Dendritic cell treated with granulocyte-macrophage colony-stimulating factor and Interleukin-4, amounts not matched to agents 40 ng/mL and 50 ng/mL, for 4 days (primary cell): ENCODE data around the gene NRAP.

ENCODE experiments used
- H3K27ac Mint-ChIP-seq: one replicate; pipeline ENCODE4 v1.8.0; 2022; ENCODE audit warnings: mild to moderate bottlenecking, mixed read lengths
- H3K27me3 Mint-ChIP-seq: one replicate; pipeline ENCODE4 v1.8.0; 2022; ENCODE audit warnings: mild to moderate bottlenecking, mixed read lengths
- H3K36me3 Mint-ChIP-seq: one replicate; pipeline ENCODE4 v1.8.0; 2022; ENCODE audit warnings: low read depth, mixed read lengths
- H3K4me1 Mint-ChIP-seq: one replicate; pipeline ENCODE4 v1.8.0; 2022; ENCODE audit warnings: low read depth, mixed read lengths
- H3K4me3 Mint-ChIP-seq: one replicate; pipeline ENCODE4 v1.8.0; 2022; ENCODE audit warnings: mild to moderate bottlenecking, moderate library complexity, mixed read lengths
- H3K9me3 Mint-ChIP-seq: one replicate; pipeline ENCODE4 v1.8.0; 2022; ENCODE audit warnings: mixed read lengths
- intact Hi-C: fragments of 100-400 bp; cut with micrococcal nuclease; formaldehyde crosslinking; loops from one replicate; pipeline ENCODE4 v1.15.0; 2022

NRAP gene

DNA sequence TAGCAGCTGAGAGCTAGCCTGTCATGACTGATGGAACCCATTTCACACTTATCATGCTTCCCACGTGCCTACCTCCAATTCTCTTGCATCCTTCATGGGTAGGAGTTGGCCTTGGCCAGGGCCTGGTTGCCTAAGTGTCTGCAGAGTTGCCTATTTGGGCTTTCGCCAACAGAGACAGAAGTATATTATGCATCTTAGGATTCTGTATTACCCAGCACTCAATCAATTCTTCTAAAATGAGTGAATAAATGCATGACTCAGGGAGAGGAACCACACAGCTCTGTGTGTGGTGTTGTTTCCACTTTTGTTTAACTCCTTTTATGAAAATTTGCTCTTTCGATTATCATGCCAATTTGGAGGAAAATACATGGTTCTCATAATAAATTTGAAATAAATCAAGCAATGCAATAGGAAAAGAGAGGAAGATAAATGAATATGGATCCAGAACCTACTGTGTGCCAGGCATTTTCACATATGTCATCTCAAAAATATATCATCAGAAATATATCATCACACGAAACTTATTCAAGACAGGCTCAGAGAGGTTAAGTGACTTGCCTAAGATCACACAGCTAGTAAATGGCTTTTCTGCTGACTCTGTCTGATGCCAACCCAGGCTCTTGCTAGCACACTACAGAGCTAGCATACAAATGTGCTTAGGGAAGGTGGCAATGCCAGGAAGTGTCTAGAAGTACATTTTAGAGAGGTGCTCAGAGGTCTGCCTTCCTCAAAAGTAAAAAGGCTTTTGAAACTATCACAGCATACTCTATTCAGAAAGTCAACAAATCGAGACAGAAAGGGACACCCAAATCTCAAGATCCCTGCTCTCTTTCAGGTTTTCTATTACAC lies 120.5 kb downstream of the NRAP start:
- Mint-ChIP-seq H3K27ac (no peak overlapping the region), H3K4me3 (no peak overlapping the region), H3K27me3 (peaks cover 15% of the 10 kb centered on the region), H3K36me3 (no peaks in the 10 kb centered on the region), H3K9me3 (no peaks in the 10 kb centered on the region), H3K4me1 (peaks cover 18% of the 10 kb centered on the region)
- intact Hi-C loops, result no loop called here

- intact Hi-C loops, result no loop called here
- Mint-ChIP-seq H3K4me1 (peaks cover 18% of the 10 kb centered on the region), H3K9me3 (no peaks in the 10 kb centered on the region), H3K36me3 (no peaks in the 10 kb centered on the region), H3K4me3 (no peak overlapping the region), H3K27ac (no peak overlapping the region), H3K27me3 (peaks cover 13% of the 10 kb centered on the region)
These were observed 122.3 kb downstream of the NRAP start for GRCh38 chr10:113541549-113541927.

DNA sequence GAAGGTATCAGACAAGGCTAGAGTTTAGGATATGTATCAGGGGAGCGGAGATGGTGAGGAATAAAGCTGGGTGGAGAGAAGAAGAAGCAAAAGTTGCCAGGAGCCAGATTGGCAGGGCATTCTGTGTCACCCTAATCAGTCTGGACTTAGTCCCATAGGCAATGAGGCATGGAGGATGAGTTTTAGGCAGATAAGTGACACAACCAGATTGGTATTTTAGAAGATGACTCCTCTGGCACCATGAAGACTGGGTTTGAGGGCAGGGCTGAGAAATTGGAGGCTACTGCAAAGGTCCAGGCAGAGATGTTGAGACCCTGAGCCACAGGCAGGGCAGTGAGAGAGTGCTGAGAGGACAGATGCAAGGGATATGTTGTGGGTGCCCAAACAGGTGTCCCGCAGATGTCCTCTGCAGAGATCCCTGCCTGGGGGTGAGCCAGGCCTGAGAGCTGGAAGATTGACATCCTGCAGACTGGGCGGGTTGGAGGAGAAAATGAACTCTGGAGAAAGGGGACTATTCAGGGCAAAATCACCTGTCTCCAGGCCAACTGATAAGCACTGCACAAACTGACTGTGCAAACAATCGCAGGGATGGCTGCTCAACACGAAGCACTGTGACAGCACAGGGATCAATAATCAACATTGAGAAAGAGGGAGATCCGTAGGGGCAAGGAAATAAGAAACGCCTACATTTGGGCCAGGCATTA lies 122.8 kb downstream of the NRAP start:
- Mint-ChIP-seq H3K36me3 (no peaks in the 10 kb centered on the region), H3K27me3 (peaks cover 13% of the 10 kb centered on the region), H3K4me1 (peaks cover 18% of the 10 kb centered on the region), H3K27ac (no peak overlapping the region), H3K9me3 (no peaks in the 10 kb centered on the region), H3K4me3 (no peak overlapping the region)
- intact Hi-C loops, result no loop called here

DNA sequence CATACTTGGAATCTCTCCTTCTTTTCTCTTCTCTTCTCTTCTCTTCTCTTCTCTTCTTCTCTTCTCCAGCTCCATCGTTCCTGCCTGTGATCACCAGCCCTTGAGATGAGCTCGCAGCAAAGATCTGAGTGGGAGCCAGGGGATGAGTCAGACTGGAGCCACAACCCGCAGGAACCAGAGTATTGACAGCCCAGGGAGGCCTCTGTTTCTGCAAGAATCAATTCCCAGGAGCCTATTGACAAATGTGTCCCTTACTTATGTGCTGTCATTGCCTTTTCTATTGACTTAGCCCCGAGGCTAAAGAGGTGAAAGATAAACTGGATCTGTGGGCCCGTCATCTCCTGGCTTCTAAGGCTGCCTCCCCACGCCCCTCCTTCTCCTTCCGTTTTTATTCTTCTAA lies 124.1 kb downstream of the NRAP start:
- intact Hi-C loops, result no loop called here
- H3K36me3 Mint-ChIP-seq, result no peaks in the 10 kb centered on the region
- H3K4me1 Mint-ChIP-seq, result peaks cover 18% of the 10 kb centered on the region
- H3K4me3 Mint-ChIP-seq, result no peak overlapping the region
- peaks cover 13% of the 10 kb centered on the region for H3K27me3 Mint-ChIP-seq
- no peak overlapping the region for H3K27ac Mint-ChIP-seq
- no peaks in the 10 kb centered on the region for H3K9me3 Mint-ChIP-seq
